Adrenal gland (tissue), 5 donors: ENCODE measurements around the gene SECISBP2.

ENCODE experiments used
- CTCF ChIP-seq, 6 experiments: fragments of 450-650 bp in 4 of 6; fragments of 200-600 bp in 2 of 6; sonication (generic) in 1 of 6; IDR thresholded peaks; 1 replicate in 5 of 6; 2 replicates in 1 of 6; pipeline versions ENCODE4 v1.5.1 to v1.8.0; 2016 to 2021; ENCODE audit warnings: antibody characterized with exemption in 6 of 6, mild to moderate bottlenecking in 2 of 6, moderate library complexity in 1 of 6
- POLR2A ChIP-seq, 2 donors: fragments of 450-650 bp; IDR thresholded peaks; one replicate each; pipeline ENCODE4 v1.6.1; 2017; ENCODE audit warnings: antibody characterized with exemption in 2 of 2, mild to moderate bottlenecking in 2 of 2, moderate library complexity in 1 of 2
- donor health status: DM: no; HTN: no; CAD: no.

DNA sequence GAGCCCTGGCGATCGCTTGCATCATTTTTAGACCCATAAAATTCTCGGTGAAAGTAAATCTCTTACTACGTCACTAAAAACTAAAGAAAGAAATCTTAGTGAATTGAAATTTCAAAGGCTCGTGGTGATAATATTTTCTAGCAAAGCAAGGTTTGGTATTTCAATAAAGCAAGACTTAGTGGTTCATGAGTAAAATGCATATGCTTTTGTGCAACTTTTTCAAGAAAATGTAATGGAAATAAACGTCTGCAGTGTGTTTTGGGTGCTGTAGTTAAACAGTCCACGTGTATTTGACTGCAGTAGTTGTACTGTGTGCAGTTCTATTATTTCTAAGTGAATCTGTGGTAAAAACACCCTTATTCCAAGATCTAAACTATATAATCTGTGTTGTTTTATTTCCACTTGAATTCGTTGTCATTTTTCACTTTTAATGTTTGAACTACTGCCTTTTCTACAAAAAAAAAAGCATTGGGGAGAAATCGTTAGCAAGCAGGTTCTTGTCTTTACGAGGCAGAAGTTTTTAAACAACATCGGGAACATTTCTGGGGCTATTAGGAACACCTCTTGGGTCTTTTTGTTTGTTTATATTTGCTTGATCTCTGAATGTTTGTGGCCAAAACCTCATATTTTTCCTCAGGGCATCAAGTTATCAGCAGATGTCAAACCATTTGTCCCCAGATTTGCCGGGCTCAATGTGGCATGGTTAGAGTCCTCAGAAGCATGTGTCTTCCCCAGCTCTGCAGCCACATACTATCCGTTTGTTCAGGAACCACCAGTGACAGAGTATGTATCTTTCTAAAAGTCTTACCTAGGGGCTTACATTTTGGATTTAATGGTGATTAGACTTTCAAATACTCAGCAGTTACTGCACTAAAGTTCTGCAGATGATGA, 960 bp downstream of the SECISBP2 start:
- peak in 2 of 6 experiments; percentile 1 to 19 for TF ChIP-seq CTCF (IDR thresholded peaks at IDR 0.05)
- no peak for TF ChIP-seq POLR2A (IDR thresholded peaks at IDR 0.05)
